Esophagus squamous epithelium (tissue), 4 donors: ENCODE data around the gene ADGRA3.

ENCODE experiments used
- POLR2A ChIP-seq, 4 donors: fragments of 450-650 bp; IDR thresholded peaks; one replicate each; pipeline ENCODE4 v1.6.1; 2017; ENCODE audit warnings: antibody characterized with exemption in 4 of 4, mild to moderate bottlenecking in 4 of 4, moderate library complexity in 3 of 4
- TF ChIP-seq, protein P1 (sequence below), 6 experiments: fragments of 450-650 bp in 4 of 6; fragments of 200-600 bp in 2 of 6; sonication (generic) in 2 of 6; IDR thresholded peaks; one replicate each; pipeline ENCODE4 v1.5.1; 2016 to 2019; ENCODE audit warnings: antibody characterized with exemption in 6 of 6, mild to moderate bottlenecking in 4 of 6, moderate library complexity in 4 of 6

DNA sequence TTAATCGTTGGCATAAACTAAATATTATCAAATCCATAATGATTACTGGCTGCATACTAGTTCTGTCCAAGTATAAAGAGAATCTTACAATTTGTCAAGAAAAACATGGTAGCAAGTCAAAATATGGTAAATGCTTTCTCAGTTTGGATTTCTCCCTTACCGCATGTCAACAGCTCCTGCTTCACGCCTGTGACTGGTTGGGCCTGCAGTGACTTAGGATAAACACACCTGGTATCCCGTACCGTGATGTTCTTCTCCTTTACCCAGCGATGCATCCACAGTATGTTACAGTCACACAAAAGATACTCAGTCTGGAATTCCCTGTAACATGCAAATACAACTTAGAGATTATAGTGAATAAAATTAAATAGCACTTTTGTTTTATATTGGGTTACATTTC lies 71.1 kb downstream of the ADGRA3 start:
- TF ChIP-seq, protein P1, sequence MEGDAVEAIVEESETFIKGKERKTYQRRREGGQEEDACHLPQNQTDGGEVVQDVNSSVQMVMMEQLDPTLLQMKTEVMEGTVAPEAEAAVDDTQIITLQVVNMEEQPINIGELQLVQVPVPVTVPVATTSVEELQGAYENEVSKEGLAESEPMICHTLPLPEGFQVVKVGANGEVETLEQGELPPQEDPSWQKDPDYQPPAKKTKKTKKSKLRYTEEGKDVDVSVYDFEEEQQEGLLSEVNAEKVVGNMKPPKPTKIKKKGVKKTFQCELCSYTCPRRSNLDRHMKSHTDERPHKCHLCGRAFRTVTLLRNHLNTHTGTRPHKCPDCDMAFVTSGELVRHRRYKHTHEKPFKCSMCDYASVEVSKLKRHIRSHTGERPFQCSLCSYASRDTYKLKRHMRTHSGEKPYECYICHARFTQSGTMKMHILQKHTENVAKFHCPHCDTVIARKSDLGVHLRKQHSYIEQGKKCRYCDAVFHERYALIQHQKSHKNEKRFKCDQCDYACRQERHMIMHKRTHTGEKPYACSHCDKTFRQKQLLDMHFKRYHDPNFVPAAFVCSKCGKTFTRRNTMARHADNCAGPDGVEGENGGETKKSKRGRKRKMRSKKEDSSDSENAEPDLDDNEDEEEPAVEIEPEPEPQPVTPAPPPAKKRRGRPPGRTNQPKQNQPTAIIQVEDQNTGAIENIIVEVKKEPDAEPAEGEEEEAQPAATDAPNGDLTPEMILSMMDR (IDR thresholded peaks at IDR 0.05): no peak
- TF ChIP-seq POLR2A (IDR thresholded peaks at IDR 0.05): no peak
